Stimulated activated CD8-positive, alpha-beta memory T cell treated with anti-CD3 and anti-CD28 coated beads, Interleukin-4, amount 100 ng/mL, for 1 hour (primary cell): Measurements from ENCODE around the gene ATP8A2.

Experiments
- DNase-seq, 2 donors: peaks; one replicate each; pipeline ENCODE4 v3.0.0-alpha.2; 2020; ENCODE audit warnings: low read depth in 2 of 2, low spot score in 1 of 2

Gene ATP8A2

DNA sequence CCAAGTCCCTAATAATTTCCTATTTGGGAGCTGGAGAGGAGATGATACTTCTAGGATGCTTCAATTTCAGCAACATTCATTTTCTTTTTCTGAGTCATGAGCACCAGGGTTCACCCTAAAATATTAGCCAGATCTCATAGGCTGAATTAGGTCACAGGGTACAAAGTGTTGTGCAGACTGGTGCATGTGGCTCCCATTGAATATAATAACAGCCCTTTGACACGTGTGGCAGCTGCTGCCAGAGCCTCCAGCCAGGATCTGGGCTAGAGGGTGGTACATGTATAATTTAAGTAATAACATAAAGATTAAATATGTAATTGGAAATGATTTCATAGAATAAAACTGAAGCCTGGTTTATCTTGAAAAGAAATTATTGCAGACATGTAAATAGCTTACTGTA lies 244.9 kb downstream of the ATP8A2 start:
- no peak for DNase-seq

DNA sequence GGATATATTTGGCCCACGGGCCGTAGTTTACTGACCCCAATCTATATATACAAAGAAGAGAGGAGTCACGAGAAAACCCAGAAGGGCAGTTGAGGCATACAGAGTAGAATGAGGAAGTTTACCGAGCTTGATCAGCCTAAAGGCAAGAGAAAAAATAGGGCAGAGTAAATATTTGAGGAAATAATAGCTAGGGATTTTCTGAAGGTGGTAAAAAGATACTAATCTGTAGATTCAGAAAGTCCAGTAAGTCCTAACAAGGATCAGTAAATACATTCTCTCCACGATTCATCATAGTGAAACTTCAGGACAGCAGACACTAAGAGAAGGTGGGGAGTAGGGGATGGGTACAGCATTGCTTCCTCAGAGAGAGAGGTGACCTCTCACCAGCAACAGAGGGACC lies 248.1 kb downstream of the ATP8A2 start:
- DNase-seq: no peak

DNA sequence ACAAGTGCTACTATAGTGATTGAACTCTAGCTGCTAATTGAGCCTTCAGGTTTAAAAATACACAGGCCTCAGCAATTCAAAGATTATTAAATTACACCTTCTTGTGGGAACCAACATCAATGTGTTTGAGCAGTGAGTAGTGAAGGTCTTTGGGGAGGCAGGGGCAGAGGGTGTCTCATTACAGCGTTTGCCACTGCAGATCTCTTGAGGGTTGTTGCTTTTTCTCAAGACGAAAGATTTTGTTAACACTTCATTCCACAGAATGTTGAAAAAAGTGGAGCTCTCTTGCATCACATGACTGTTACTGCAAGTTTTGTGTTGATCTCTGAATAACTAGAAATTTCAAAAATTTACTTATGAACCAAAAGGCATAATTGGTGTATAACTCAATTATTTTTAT lies 253.6 kb downstream of the ATP8A2 start:
- DNase-seq: no peak

DNA sequence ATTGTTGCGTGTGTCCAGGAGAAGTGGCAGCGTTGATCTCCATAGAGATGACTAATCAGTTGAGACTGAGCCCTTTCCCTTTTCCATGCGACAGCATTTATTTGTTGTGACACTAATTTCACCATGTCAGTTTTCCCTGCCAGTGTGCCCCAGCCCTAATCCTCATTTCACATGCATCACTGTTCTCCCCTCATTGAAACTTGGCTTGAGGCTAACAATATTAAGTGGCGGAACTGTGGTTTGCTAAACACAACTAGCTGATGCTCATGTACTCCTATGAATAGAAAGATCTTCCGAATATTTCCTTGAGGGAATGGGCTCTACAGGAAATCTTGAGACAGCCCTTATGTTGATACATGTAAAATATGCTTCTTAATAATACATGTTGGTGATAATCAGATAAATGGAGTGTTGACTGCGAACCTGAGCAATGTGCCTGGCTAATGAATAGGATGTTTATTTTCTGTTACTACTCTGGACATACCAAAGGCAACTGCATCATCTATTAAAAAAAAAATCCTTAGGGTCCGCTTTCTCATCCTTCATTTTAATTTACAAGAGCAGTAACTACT lies 258.6 kb downstream of the ATP8A2 start:
- no peak for DNase-seq

DNA sequence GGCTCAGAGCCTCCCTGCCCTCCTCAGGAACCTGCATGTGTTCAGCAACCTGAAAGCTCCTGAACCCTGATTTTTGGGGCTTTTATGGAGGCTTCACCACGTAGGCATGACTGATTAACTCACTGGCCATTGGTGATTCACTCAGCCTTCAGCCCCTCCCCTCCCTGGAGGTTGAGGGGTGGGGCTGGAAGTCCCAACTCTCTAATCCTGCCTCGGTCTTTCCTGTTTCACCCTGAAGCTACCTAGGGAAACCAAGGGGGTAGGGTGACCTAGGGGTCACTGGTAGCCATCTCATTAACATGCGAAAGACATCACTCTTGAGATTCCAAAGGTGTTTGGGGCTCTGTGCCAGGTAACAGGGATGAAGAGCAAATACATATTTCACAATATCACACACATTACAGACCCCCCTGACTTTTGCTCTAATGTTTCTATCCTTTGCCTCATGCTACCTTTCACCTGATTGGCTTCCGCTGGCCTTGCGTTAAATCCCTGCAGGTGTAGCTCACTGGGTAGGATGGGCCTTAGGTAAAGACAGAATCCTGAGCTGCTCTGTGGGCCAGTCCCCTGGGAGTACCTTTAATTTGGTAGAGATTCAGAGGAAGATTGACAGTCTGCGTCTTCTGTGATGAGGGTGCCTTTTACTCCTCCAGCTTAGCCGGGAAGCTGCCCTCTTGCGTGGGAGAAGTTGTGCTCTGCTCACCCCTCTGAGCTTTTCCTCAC lies 260.6 kb downstream of the ATP8A2 start:
- no peak for DNase-seq

DNA sequence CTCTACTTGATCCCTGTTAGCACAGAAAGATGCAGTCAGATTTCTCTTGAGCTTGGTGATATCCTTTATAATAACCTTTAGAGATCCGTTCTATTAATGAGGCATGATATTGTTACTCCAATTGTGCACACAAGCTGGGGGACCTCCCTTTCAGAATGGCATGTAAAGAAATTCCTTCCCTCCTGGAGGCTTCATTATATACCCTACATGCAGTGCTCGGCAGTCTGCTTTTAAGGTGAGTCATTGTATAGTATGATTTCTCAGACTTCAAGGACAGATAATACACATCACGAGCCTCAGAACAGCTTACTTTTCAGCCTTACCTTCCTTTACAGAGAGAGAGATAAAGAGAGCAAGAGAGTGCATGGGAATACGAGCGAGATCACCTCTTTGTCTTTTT lies 261.3 kb downstream of the ATP8A2 start:
- DNase-seq: no peak

DNA sequence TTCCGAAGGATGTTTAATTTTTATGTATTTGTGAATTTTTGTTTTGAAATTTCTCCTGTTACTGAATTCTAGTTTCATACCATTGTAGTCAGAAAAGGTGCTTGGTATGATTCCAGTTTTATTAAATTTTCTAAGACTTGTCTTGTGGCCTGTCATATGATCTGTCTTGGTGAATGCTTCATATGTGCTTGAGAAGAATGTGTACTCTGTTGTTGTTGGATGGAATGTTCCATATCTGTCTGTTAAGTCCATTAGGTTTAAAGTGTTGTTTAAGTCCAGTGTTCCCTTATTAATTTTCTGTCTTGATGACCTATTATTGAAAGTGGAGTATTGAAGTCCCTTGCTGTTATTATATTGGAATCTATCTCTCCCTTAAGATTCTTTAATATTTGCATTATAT lies 273.9 kb downstream of the ATP8A2 start:
- DNase-seq: no peak

DNA sequence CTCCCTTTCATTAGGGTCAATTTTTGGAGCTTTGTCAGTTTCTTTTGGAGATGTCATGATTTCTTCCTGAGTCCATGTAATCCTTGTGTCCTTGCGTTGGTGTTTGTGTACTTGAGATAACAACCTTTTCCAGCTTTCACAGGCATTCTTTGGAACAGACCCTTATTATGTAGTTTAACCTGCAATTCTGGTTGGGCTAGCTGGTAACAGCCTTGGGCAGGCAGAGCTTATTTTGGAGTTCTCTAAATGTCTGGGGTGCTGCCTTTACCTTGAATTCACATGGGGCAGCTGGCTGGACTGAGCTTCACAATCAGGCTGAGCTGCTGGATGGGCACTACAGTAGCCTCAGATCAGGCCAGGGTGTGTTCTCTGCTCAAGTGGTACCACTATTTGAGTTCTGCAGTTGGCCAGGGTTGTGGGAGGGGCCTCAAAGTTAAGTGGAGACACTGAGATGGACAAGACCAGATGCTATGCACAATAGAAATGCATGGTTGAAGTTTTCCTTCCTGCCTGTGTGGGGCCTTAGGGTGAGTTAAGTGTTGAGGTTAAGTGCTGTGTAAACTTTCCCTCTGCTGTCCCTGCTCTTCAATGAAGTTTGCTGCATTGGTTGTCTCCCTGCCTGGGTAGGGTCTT lies 277.3 kb downstream of the ATP8A2 start:
- DNase-seq: no peak

DNA sequence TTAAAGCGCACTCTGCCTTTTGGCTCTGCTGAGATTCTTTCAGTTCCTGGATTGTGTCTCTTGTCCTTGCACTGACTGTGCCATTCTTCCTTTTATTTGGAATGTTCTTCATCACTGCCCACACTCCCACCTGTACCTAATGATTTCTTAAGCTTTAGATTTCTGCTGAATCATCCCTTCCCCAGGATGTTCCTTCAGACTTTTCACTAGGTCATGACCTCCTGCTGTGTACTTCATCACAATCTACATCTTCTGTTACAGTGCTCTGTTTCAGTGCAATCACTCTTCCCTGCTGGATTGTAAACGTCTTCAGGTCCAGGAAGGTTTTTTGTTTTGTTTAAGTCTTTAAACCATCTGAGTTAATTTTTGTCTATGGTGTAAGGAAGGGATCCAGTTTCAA lies 281.0 kb downstream of the ATP8A2 start:
- DNase-seq: no peak

DNA sequence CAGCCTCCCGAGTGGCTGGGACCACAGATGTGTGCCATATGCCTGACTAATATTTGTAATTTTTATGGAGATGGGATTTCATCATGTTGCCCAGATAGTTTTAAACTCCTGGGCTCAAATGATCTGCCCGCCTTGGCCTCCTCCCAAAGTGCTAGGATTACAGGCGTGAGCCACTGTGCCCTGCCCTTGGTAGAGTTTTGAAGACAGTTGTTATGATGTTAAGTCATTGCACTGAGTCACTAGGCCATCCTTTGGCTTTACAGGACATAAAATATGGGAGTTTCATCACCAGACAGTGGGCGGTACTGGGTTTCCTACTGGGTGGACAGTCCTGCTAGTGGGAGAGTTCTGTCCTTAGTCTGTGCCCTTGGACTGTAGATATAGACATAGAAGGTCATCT lies 282.5 kb downstream of the ATP8A2 start:
- no peak for DNase-seq

DNA sequence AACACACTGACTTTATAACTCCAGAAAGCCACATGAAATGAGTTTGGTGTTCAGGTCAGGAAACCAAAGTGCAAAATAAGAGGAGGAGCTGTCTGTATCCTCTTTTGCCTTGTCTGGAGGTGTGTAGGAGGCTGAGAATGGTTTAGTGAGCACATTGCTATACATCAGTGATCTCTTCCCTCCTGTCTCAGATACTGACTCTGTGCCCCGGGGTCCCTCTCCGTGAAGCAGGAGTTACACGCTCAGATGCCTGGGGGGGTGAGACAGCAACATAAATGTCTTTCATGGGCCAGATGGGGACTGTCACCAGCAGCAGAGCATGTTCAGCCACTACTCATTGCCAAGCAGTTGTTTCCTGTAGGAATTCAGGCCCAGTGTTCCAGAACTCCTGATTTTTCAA lies 285.4 kb downstream of the ATP8A2 start:
- no peak for DNase-seq

DNA sequence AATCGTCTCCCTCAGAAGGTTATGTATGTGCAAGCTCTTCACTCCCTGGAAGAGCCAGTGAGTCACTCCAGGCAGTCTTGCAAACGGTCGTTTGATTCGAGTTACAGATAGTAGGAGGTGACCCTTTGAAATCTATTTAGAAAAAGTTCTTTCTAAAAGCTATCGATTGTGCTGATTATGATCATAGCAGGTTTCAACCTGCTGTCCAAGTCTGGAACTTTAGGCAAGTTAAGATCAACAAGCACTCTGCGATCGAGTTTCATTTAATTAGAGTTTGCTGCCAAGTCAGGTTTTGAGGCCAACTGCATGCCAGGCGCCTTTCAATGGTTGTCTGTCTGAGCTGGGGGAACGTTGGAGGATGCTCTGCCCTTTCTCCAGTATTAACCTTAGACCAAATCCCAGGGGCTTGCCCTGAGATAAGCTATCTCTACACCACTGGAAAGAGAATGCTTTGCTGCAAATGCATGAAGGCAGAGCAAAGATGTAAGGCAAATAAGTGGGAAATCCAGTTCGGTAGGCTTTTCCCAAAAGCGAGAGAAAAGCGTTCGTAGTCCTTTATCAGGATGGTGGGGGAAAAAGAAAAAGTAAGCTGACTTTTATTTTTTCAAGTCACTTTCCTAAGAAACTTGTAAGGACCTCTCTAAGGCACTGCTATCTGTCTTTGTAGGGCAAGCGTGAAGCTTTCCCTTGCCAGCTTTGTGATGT lies 287.5 kb downstream of the ATP8A2 start:
- no peak for DNase-seq

DNA sequence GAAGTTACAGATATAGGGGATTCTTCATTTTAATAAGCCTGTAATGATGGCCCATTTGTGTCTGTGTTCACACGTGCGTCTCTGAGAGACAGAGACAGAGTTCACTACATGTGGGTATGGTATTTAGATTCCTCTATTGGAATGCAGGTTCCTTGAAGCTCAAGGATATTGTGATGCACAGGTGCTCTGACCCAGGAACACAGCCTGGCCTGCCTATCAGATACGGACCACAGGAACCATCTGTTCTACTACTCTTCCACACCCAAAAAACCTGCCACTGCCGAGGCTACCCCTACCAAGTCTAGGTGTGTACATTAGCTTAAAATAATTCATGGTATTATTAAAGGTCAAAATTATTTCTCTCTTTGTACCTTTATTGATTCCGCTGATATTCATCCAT lies 289.2 kb downstream of the ATP8A2 start:
- DNase-seq: no peak

DNA sequence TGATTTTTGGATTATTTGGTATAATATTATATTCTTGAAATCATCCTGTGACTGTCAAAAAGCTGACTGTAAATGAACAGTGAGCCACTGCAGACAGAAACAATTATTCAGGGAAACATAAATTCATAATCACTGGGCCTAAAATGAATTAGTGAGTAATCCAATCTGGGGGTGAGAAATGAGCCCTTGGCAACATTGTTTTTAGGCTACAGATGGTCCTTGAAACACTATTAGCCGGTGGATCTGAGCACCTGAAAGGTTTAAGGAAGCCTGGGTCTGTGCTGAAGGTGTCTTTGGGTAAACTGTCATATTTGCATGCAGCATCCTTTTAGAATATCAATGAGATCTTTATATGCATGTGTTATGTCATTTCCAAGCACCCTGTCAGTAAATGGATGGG lies 290.7 kb downstream of the ATP8A2 start:
- DNase-seq: no peak

DNA sequence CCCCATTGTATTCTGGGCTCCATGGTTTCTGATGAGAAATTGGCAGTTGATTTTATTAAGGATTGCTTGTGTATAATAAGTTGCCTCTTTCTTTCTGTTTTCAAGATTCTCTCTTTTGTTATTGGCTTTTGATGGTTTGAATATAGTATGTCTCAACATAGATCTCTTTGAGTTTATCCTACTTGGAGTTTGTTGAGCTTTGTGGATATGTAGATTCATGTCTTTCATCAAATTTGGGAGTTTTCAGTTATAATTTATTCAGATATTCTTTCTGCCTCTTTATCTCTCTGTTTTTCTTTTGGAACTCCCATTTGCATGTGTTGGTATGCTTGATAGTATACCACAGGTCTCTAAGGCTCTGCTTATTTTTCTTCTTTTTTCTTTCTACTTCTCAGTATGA lies 296.6 kb downstream of the ATP8A2 start:
- no peak for DNase-seq

DNA sequence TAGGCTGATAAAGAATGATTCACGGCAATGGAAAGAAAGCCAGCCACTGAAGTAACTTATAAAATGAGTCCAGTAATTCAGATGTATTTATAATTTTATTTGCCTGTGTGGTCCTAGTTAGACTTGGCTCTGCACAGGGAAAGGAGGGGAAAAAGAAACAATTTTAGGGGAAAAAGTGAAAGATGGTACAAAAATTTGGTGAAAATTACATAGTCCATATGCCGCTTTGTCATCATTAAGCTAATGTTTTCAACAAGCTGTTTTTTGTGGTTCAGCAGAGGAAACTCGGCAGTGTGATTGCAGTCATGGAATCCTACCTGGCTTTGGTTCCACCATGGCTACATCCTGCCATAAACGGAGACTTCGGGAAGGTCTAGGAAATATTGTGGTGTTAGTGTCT lies 301.9 kb downstream of the ATP8A2 start:
- DNase-seq: no peak

DNA sequence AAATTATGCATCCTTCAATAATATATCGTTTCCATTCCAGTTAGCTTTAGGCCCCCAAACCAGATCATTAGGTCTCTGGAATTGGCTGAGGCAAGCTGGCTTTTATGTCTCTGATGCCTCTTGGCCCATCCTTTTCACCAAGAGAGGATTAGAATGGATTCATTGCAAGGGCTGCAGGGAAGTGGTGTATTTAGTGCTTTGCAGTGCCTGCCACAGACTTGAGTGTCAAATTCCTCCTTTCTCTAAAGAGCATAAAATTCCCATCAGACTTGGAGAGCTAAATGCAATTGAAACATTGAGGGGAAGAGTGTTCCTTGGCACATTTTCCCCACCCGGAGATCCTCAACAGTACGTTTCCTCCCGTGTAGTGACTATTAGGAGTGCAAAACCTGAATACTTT lies 302.6 kb downstream of the ATP8A2 start:
- no peak for DNase-seq

DNA sequence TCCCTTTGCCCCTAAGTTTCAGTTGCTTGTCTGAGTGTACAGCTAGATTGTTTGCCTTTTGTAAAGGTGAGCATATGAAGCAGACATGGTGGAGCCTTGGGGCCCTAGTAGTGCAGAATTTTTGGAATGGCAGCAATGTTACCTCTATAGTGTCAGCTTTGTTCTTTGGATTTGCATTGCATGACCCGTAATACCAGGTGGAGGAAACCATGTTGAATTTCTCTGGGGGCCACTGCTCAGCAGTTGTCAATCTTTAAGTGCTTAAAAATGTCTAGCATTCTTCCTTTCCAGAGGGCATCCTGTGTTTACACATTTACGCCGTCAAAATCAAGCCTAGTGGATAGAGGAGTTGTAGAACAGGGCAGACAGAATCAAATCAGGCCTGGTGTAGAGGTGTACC lies 303.3 kb downstream of the ATP8A2 start:
- no peak for DNase-seq

DNA sequence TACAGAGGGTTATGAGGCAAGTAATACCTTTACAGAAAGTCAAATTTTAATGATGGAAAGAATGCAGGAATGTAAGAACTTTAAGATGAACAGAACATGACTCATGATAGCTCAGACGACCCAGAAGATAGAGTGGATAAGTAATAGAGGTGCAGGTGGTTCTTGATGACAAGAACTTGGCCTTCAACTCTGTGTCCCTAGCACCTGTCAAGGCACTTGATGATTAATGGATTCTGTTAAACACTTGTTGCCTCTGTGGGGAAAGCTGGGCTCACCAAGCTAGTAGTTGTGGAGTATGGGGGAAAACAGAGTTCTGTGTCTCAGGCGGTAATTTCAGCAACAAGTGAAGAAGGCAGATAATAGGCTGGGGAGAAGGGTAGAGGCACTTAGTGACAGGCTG lies 306.2 kb downstream of the ATP8A2 start:
- DNase-seq: no peak

DNA sequence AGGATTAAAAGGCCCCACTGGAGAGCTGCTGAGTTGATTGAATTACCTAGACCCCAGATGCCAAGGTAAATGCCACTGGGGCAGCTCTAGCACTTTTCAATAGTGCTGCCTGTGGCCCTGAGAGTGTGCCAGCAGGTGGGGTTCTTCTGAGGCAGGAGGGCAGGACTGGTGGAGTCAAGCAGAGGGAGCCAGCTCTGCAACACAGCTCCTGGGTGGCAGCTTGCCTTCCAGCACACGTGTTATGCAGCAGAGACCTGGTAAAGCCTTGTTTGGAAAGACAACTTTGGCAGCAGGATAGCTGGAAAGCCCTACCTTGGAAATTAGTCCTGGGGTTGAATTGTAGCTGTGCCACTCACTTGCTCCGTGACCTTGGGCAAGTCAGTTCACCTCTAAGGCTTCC lies 306.6 kb downstream of the ATP8A2 start:
- no peak for DNase-seq

DNA sequence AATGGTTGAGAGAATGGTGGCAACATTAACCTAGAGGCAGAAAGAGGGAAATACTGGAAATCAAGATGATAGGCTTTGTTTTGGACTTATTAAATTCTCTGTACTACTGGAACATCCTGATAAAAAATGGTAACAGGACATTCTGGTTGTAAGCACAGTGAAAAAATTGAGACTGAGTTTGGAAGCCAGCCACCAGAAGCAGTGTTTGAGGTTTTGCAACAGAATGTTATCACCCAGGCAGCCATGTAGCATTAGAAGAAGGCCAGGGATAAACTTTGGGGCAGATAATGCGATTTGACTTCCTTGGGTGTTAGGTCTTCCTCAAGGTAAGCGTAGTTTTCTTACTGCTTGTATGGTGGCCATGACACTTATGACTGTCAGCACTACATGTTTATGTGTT lies 307.4 kb downstream of the ATP8A2 start:
- no peak for DNase-seq

DNA sequence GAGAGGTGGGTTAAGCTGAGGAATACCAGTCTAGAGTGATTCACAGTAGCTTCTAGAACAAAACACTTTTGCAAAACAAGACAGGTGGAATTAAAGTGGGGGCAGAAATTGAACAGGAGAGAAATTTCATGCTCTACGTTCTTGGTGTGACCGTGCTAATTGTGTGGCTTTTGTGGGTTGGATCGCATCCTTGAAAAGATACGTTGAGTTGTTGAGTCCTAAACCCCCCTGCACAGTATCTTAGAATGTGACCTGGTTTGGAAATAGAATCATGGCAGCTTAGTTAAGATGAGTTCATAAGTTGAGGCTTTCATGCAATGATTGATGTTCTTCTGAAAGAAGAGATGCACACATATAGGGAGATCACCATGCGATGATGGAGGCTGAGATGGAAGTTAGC lies 308.2 kb downstream of the ATP8A2 start:
- DNase-seq: no peak
